SK-N-MC (cell line): ENCODE results near the gene FLNC.

Experiments used
- EZH2 ChIP-seq: fragments of 200-600 bp; sonication (generic); IDR thresholded peaks from one replicate; pipeline ENCODE4 v1.6.1; 2017; ENCODE audit warnings: antibody characterized with exemption
- POLR2AphosphoS5 ChIP-seq: IDR thresholded peaks from 2 replicates; pipeline ENCODE4 v1.6.1; 2012; ENCODE audit warnings: mild to moderate bottlenecking, low read depth, low read length, borderline replicate concordance

- TF ChIP-seq POLR2AphosphoS5 (no peak), EZH2 (no peak)
Measured at GRCh38 chr7:128849804-128850490, 19.7 kb downstream of the FLNC start.
